ENCODE results near the gene CDK2AP2. TPM values are rescaled to one million over a fixed set of nuclear protein-coding genes. Genes with fewer than 3 reads are reported as not detected.

The CDK2AP2 gene
- total and polyA plus RNA-seq, 9 of the 15 experiments (the other 6 are each of a cell fraction or from before 2014, with no cell fraction given), result 4.4 to 47.4 (median 21.7) TPM

- ATAC-seq (no peak), FAIRE-seq (no peak), DNase-seq (ENCODE audit: extremely low read depth in 1 of 4, low spot score in 3 of 4) (no peak)
- Histone ChIP-seq H3K27ac (ENCODE audit: extremely low read depth, low read depth, low read length) (no peak overlapping the region), H3K27me3 (ENCODE audit: control insufficient read depth in 2 of 2, insufficient read depth in 2 of 2, low read length in 2 of 2) (peaks cover 2 to 33% of the 10 kb centered on the region in 2 experiments; a peak in 4 of 5 replicates), H3K4me3 (no peak overlapping the region), H2AFZ (ENCODE audit: low read depth, low read length) (no peak overlapping the region), H3K9me3 (replicated peaks; ENCODE audit: control insufficient read depth, insufficient read depth, low read depth, low read length) (no peaks in the 10 kb centered on the region), H4K20me1 (replicated peaks; ENCODE audit: control insufficient read depth, insufficient read depth, low read length) (0 out of 2 replicates have a peak, but pooled peaks cover 3% of the 10 kb centered on the region), H3K4me1 (replicated peaks in 1 of 2; ENCODE audit: control insufficient read depth in 2 of 2, insufficient read depth in 2 of 2, low read length in 2 of 2) (peaks cover 0 to 35% of the 10 kb centered on the region in 2 experiments; a peak in 2 of 5 replicates), H3K9ac (ENCODE audit: insufficient read depth in 1 of 2, low read depth in 2 of 2, low read length in 2 of 2) (no peak overlapping the region; a peak in 1 of 4 replicates), H3K4me2 (ENCODE audit: insufficient read depth, low read length) (no peak overlapping the region), H3K79me2 (ENCODE audit: control insufficient read depth, insufficient read depth, low read length) (no peaks in the 10 kb centered on the region), H3K9me1 (ENCODE audit: control insufficient read depth, insufficient read depth, low read length) (no peaks in the 10 kb centered on the region), H3K36me3 (ENCODE audit: control insufficient read depth, insufficient read depth, low read length) (no peaks in the 10 kb centered on the region)
- 30% methylated on average over 14 of the region's 15 CpGs for WGBS (ENCODE audit: insufficient coverage, low coverage, missing lambda C conversion rate)
- in situ Hi-C loops (cut with MboI), result no loop called here
- no TSS peak for BruUV-seq (replicated peaks)
- no peak for TF ChIP-seq TFAP4 (CRISPR knock-in tag; IDR thresholded peaks at IDR 0.05; ENCODE audit: borderline replicate concordance)
- peak; percentile 21; the same call in 1 of the 2 replicates for TF ChIP-seq ZNF740 (CRISPR knock-in tag; IDR thresholded peaks at IDR 0.05)
- no peak for TF ChIP-seq ZNF740 (tag; IDR thresholded peaks at IDR 0.05)
- ChIA-PET POLR2A (no interaction called here), CTCF (ENCODE audit: low intra/inter-chr PET ratio) (interaction anchor here (0.6 kb wide), 1 partner anchor 1135 kb away, joined by 3 read pairs; no protein-coding TSS in a partner anchor)
- intact Hi-C loops (cut with micrococcal nuclease), result no loop called here
Observed at GRCh38 chr11:67522338-67522737, 14.4 kb upstream of the CDK2AP2 start.
